IMR-90 (cell line): ENCODE measurements around the gene CACNB3. TPM values are rescaled to one million over a fixed set of nuclear protein-coding genes. Genes with fewer than 3 reads are reported as not detected.
"Not testable (repeated sequence)": the region's sequence is repeated elsewhere in the genome, so short reads cannot be mapped to it uniquely, and the experiment has no call there.

Experiments
- ATAC-seq: fragments of 200-7000 bp; cut with Tn5 transposase; 2 replicates; pipeline ENCODE4 v1.9.1; 2020; ENCODE audit warnings: low read depth, mild to moderate bottlenecking, moderate library complexity
- BruUV-seq: library from RNA; stranded (reverse); fragments of 400-500 nt; replicated peaks from 2 replicates; lab custom pipeline; 2021; lab: Mats Ljungman, UMichigan
- CTCF ChIA-PET: fragments of 300-600 bp; formaldehyde crosslinking; extraction: SDS; loops from one replicate; lab custom pipeline; 2021; ENCODE audit warnings: antibody characterized with exemption; lab: Yijun Ruan, JAX
- POLR2A ChIA-PET: fragments of 300-600 bp; sonication (Branson Sonifier 250); formaldehyde crosslinking; loops from one replicate; lab custom pipeline; 2022; ENCODE audit warnings: antibody characterized with exemption; ENCODE audit not compliant: unreplicated experiment; lab: Charles Lee
- DNase-seq: peaks from one replicate; pipeline ENCODE4 v3.0.0; 2013
- H2AFZ ChIP-seq: replicated peaks from 2 replicates; pipeline ENCODE3; 2013; ENCODE audit warnings: low read length, mild to moderate bottlenecking; ENCODE audit not compliant: poor library complexity
- H2AK5ac ChIP-seq: 2 replicates; pipeline ENCODE4 v1.6.1; 2013; ENCODE audit warnings: low read depth, low read length, inconsistent platforms
- H2AK9ac ChIP-seq: replicated peaks from 2 replicates; pipeline ENCODE3; 2013; ENCODE audit warnings: mild to moderate bottlenecking, low read depth, low read length, moderate library complexity; ENCODE audit not compliant: poor library complexity
- H2BK120ac ChIP-seq: 2 replicates; pipeline ENCODE4 v1.6.1; 2013; ENCODE audit warnings: low read depth, low read length, inconsistent platforms
- H2BK15ac ChIP-seq: 3 replicates; pipeline ENCODE4 v1.6.1; 2013; ENCODE audit warnings: low read depth, low read length, inconsistent platforms
- H2BK20ac ChIP-seq: 2 replicates; pipeline ENCODE4 v1.6.1; 2013; ENCODE audit warnings: low read depth, mild to moderate bottlenecking, inconsistent platforms, low read length, moderate library complexity
- H2BK5ac ChIP-seq: 2 replicates; pipeline ENCODE4 v1.6.1; 2013; ENCODE audit warnings: mild to moderate bottlenecking, low read depth, low read length, inconsistent platforms; ENCODE audit not compliant: poor library complexity, severe bottlenecking
- H3K14ac ChIP-seq: replicated peaks from 2 replicates; pipeline ENCODE4 v1.6.1; 2013; ENCODE audit warnings: low read depth, low read length, inconsistent platforms
- H3K18ac ChIP-seq: 2 replicates; pipeline ENCODE4 v1.6.1; 2013; ENCODE audit warnings: low read depth, low read length, control low read depth
- H3K23ac ChIP-seq: 2 replicates; pipeline ENCODE4 v1.6.1; 2013; ENCODE audit warnings: low read depth, low read length, inconsistent platforms
- H3K27ac ChIP-seq: 2 replicates; pipeline ENCODE4 v1.5.1; 2013; ENCODE audit warnings: mild to moderate bottlenecking, control low read depth, low read length; ENCODE audit not compliant: insufficient read depth
- H3K27me3 ChIP-seq: 2 replicates; pipeline ENCODE4 v1.6.1; 2013; ENCODE audit warnings: low read length; ENCODE audit not compliant: control insufficient read depth, insufficient read depth
- H3K36me3 ChIP-seq: 2 replicates; pipeline ENCODE4 v1.6.1; 2013; ENCODE audit warnings: low read length, mixed read lengths; ENCODE audit not compliant: control insufficient read depth, insufficient read depth
- H3K4ac ChIP-seq: 2 replicates; pipeline ENCODE4 v1.6.1; 2013; ENCODE audit warnings: low read depth, low read length, inconsistent platforms
- H3K4me1 ChIP-seq: 2 replicates; pipeline ENCODE4 v1.6.1; 2013; ENCODE audit warnings: low read length, mixed read lengths; ENCODE audit not compliant: control insufficient read depth, insufficient read depth
- H3K4me2 ChIP-seq: 2 replicates; pipeline ENCODE4 v1.6.1; 2013; ENCODE audit warnings: low read depth, mild to moderate bottlenecking, control low read depth, low read length, moderate library complexity
- H3K4me3 ChIP-seq: 2 replicates; pipeline ENCODE4 v1.5.1; 2013; ENCODE audit warnings: low read depth, mild to moderate bottlenecking, control low read depth, low read length, moderate library complexity; ENCODE audit not compliant: insufficient read depth
- H3K56ac ChIP-seq: 2 replicates; pipeline ENCODE4 v1.6.1; 2013; ENCODE audit warnings: low read length, inconsistent platforms; ENCODE audit not compliant: insufficient read depth; ENCODE audit errors: extremely low read depth
- H3K79me1 ChIP-seq, 2 experiments: 2 replicates each; pipeline ENCODE4 v1.6.1; 2013; ENCODE audit warnings: low read length in 2 of 2, inconsistent platforms in 1 of 2, low read depth in 1 of 2
- H3K9ac ChIP-seq: 2 replicates; pipeline ENCODE4 v1.6.1; 2013; ENCODE audit warnings: low read depth, low read length, control low read depth
- H3K9me1 ChIP-seq: 2 replicates; pipeline ENCODE4 v1.6.1; 2013; ENCODE audit warnings: low read length, inconsistent platforms; ENCODE audit not compliant: insufficient read depth
- H3K9me3 ChIP-seq: 2 replicates; pipeline ENCODE4 v1.6.1; 2013; ENCODE audit warnings: low read length; ENCODE audit not compliant: control insufficient read depth, insufficient read depth
- H4K20me1 ChIP-seq: 2 replicates; pipeline ENCODE4 v1.6.1; 2013; ENCODE audit warnings: low read length, inconsistent platforms; ENCODE audit not compliant: insufficient read depth
- H4K5ac ChIP-seq: 2 replicates; pipeline ENCODE4 v1.6.1; 2013; ENCODE audit warnings: mild to moderate bottlenecking, low read depth, low read length, control low read depth
- H4K8ac ChIP-seq, 2 experiments: 2 replicates each; pipeline ENCODE4 v1.6.1; 2013; ENCODE audit warnings: low read depth in 2 of 2, low read length in 2 of 2, control low read depth in 1 of 2, inconsistent platforms in 1 of 2
- H4K91ac ChIP-seq: 2 replicates; pipeline ENCODE4 v1.6.1; 2013; ENCODE audit warnings: low read depth, low read length, inconsistent platforms; ENCODE audit not compliant: insufficient read depth
- CEBPB ChIP-seq: IDR thresholded peaks from 2 replicates; pipeline ENCODE4 v1.6.1; 2012; ENCODE audit warnings: low read depth, low read length, improper control_type of control experiment
- FOS ChIP-seq: fragments of 150-350 bp; IDR thresholded peaks from 2 replicates; pipeline ENCODE4 v1.6.1; 2016; ENCODE audit warnings: low read depth, low read length
- RFX5 ChIP-seq: IDR thresholded peaks from 2 replicates; pipeline ENCODE4 v1.8.0; 2012; ENCODE audit warnings: low read depth, mild to moderate bottlenecking, low read length, moderate library complexity
- WGBS, 2 experiments: methylation state at CpG; one replicate each; pipeline versions ENCODE4 v1.1.5 to v1.1.7; 2013; ENCODE audit warnings: missing lambda C conversion rate in 2 of 2; ENCODE audit not compliant: insufficient read length in 1 of 2; ENCODE audit errors: extremely low coverage in 2 of 2; 5-methylcytosine and 5-hydroxymethylcytosine counted together
- dilution Hi-C: fragments of 300-500 bp; cut with HindIII; formaldehyde crosslinking; loops from one replicate; pipeline ENCODE4 v1.14.3; 2018; ENCODE audit warnings: low sequenced_read_pairs; ENCODE audit not compliant: unreplicated experiment
- in situ Hi-C: fragments of 300-500 bp; cut with MboI; formaldehyde crosslinking; loops from 3 replicates; pipeline ENCODE4 v1.14.3; 2019; ENCODE audit warnings: low sequenced_read_pairs, inconsistent platforms, mixed read lengths
- intact Hi-C: fragments of 100-400 bp; cut with micrococcal nuclease; formaldehyde crosslinking; loops from 2 replicates; pipeline ENCODE4 v1.10.0; 2022
- polyA plus RNA-seq, 3 experiments: library from polyadenylated mRNA; depleted of rRNA; stranded (reverse); fragments of >200 nt; gene quantifications; 2 replicates each; pipeline ENCODE4 v1.2.3, GENCODE V29; 2012; ENCODE audit warnings: low replicate concordance in 1 of 3
- total RNA-seq: library from RNA; depleted of rRNA; stranded (reverse); fragments of >200 nt; gene quantifications from 2 replicates; pipeline ENCODE4 v1.2.3, GENCODE V29; 2012
- TF ChIP-seq, protein P1 (sequence below): fragments of 150-350 bp; IDR thresholded peaks from 2 replicates; pipeline ENCODE4 v1.6.1; 2017; ENCODE audit warnings: mild to moderate bottlenecking, antibody characterized with exemption, low read length, low read depth

CACNB3 gene
- total and polyA plus RNA-seq, 2 of the 4 experiments (the other 2 are of a cell fraction) = 18.1 to 45.1 TPM

DNA sequence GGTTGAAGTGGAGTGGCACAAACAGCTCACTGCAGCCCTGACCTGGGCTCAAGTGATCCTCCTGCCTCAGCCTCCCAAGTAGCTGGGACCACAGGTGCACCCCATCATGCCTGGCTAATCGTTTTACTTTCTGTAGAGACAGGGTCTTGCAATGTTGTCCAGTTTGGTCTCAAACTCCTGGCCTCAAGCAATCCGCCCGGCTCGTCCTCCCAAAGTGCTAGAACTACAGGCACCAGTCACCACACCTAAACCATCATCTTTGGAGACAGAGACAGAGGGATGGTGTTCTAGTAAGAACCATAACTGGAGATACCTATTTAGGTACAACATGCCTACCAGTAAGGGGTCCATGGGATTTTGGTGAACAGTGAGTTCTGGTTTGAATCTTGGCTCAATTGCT, 36.2 kb downstream of the CACNB3 start (continued):
- TF ChIP-seq FOS (no peak), RFX5 (no peak), CEBPB (no peak)
- TF ChIP-seq, protein P1, sequence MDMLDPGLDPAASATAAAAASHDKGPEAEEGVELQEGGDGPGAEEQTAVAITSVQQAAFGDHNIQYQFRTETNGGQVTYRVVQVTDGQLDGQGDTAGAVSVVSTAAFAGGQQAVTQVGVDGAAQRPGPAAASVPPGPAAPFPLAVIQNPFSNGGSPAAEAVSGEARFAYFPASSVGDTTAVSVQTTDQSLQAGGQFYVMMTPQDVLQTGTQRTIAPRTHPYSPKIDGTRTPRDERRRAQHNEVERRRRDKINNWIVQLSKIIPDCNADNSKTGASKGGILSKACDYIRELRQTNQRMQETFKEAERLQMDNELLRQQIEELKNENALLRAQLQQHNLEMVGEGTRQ = no peak

DNA sequence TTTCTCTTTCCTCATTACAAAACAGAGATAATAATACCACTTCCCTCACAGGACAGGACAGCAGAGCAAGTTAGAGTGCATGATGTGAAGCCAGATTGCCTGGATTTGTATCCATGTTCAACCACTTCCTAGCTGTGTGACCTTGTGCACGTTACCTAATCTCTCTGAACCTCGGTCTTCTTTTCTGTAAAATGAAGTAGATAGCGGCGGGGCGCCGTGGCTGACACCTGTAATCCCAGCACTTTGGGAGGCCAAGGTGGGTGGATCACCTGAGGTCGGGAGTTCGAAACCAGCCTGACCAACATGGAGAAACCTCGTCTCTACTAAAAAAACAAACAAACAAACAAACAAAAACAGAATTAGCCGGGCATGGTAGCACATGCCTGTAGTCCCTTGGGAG, 36.6 kb downstream of the CACNB3 start:
- H3K36me3 ChIP-seq, POLR2A ChIA-PET, H3K9me1 ChIP-seq, H3K9ac ChIP-seq, H3K27ac ChIP-seq, H2BK5ac ChIP-seq, H3K18ac ChIP-seq, H3K4me3 ChIP-seq, H3K14ac ChIP-seq, H3K23ac ChIP-seq, H4K8ac ChIP-seq, H2BK20ac ChIP-seq, ATAC-seq, H4K5ac ChIP-seq, H3K56ac ChIP-seq, H2BK120ac ChIP-seq, H2AK5ac ChIP-seq, intact Hi-C loops, H4K91ac ChIP-seq, H4K20me1 ChIP-seq, H2AK9ac ChIP-seq, H2AFZ ChIP-seq, H2BK15ac ChIP-seq, BruUV-seq, DNase-seq, dilution Hi-C loops, H3K4me2 ChIP-seq, H3K9me3 ChIP-seq, H3K4ac ChIP-seq, H3K4me1 ChIP-seq: not testable (repeated sequence)
- CTCF ChIA-PET = interaction anchor here (2.8 kb wide), 1 partner anchor 133 kb away, joined by 8 read pairs; no protein-coding TSS in a partner anchor
- in situ Hi-C loops = loop anchor here (5.0 kb wide), 2 partner anchors 32 to 82 kb away; no protein-coding TSS in a partner anchor
- peaks cover 7 to 24% of the 10 kb centered on the region in 2 experiments for H3K79me1 ChIP-seq
- WGBS, 2 experiments = no CpG with 5 or more reads among the region's 10 CpGs
- H3K27me3 ChIP-seq = peaks cover 11% of the 10 kb centered on the region; the same call in 1 of the 2 replicates
